H1 (cell line): ENCODE data around the gene SLC22A24. TPM values are rescaled to one million over a fixed set of nuclear protein-coding genes. Genes with fewer than 3 reads are reported as not detected.

Experiments
- ASH2L ChIP-seq: fragments of 200-600, 300-600 bp; sonication (generic); IDR thresholded peaks from one replicate; pipeline ENCODE4 v1.7.1; 2017; ENCODE audit warnings: low read length
- CHD7 ChIP-seq: fragments of 300-600 bp; sonication (generic); IDR thresholded peaks from 2 replicates; pipeline ENCODE4 v1.7.1; 2012; ENCODE audit warnings: low read length, moderate library complexity, mild to moderate bottlenecking, inconsistent platforms; ENCODE audit not compliant: insufficient replicate concordance
- POLR2AphosphoS5 ChIP-seq: IDR thresholded peaks from 2 replicates; pipeline ENCODE4 v1.6.1; 2011; ENCODE audit warnings: low read depth, low read length
- RFX5 ChIP-seq: IDR thresholded peaks from 2 replicates; pipeline ENCODE4 v1.6.1; 2011; ENCODE audit warnings: low read depth, low read length, improper control_type of control experiment, borderline replicate concordance
- SUZ12 ChIP-seq: fragments of 200-600 bp; sonication (generic); IDR thresholded peaks from 2 replicates; pipeline ENCODE4 v1.6.1; 2012; ENCODE audit warnings: mild to moderate bottlenecking, inconsistent platforms, low read length, moderate library complexity, mixed read lengths
- polyA plus RNA-seq, 7 experiments: library from polyadenylated mRNA; depleted of rRNA in 3 of 7; stranded (reverse) in 5 of 7; unstranded in 2 of 7; fragments of >200 nt in 5 of 7; fragments of 200-250 nt in 2 of 7; gene quantifications; 1 replicate in 5 of 7; 2 replicates in 1 of 7; 4 replicates in 1 of 7; pipeline versions ENCODE4 v1.2.1 to v1.2.3, GENCODE V29; 2011 to 2013; ENCODE audit warnings: missing spikeins in 2 of 7, mixed read lengths in 2 of 7
- total RNA-seq: library from RNA; stranded (reverse); fragmentation: NEBNext Ultra II Directional; extraction: Animal tissue kit (Norgen Biotek cat#: 25700); gene quantifications from 2 replicates; pipeline ENCODE4 v1.2.1, GENCODE V29; 2021

Gene SLC22A24
- total and polyA plus RNA-seq, 2 of the 8 experiments (the other 6 are each of a cell fraction or from before 2014, with no cell fraction given) = not detected

- no peak for TF ChIP-seq CHD7
- no peak for TF ChIP-seq ASH2L
- no peak for TF ChIP-seq SUZ12
- no peak for TF ChIP-seq RFX5
- no peak for TF ChIP-seq POLR2AphosphoS5
Observed at GRCh38 chr11:63179432-63180041, 35.5 kb upstream of the SLC22A24 start (continued).
